Mucosa of stomach (tissue), 1 donor: ENCODE data around the gene WDR46.
"Not testable (repeated sequence)": the region's sequence is repeated elsewhere in the genome, so short reads cannot be mapped to it uniquely, and the experiment has no call there.

Source experiments
- H3K27me3 ChIP-seq: one replicate; pipeline ENCODE4 v1.7.0; 2013; ENCODE audit warnings: mild to moderate bottlenecking, low read length; ENCODE audit not compliant: control insufficient read depth, insufficient read depth
- H3K36me3 ChIP-seq: one replicate; pipeline ENCODE4 v1.7.0; 2013; ENCODE audit warnings: low read length; ENCODE audit not compliant: control insufficient read depth, insufficient read depth
- H3K4me1 ChIP-seq: one replicate; pipeline ENCODE4 v1.7.0; 2013; ENCODE audit warnings: mild to moderate bottlenecking, low read length; ENCODE audit not compliant: control insufficient read depth, insufficient read depth
- H3K4me3 ChIP-seq: one replicate; pipeline ENCODE4 v1.7.0; 2013; ENCODE audit warnings: low read length
- H3K9ac ChIP-seq: one replicate; pipeline ENCODE4 v1.7.0; 2013; ENCODE audit warnings: mild to moderate bottlenecking, low read length, moderate library complexity
- H3K9me3 ChIP-seq: one replicate; pipeline ENCODE4 v1.7.0; 2013; ENCODE audit warnings: mild to moderate bottlenecking, low read length, moderate library complexity; ENCODE audit not compliant: control insufficient read depth
- donor health status: Pancreatic carcinoma.

Gene WDR46

GRCh38 chr6:33277663-33278391 is 11.2 kb downstream of the WDR46 start:
- peaks cover 11% of the 10 kb centered on the region for H3K36me3 ChIP-seq
- H3K4me3 ChIP-seq: peak overlapping the region; percentile 44
- H3K27me3 ChIP-seq: no peaks in the 10 kb centered on the region
- H3K4me1 ChIP-seq: peaks cover 58% of the 10 kb centered on the region
- H3K9ac ChIP-seq: peak overlapping the region; percentile 88
- H3K9me3 ChIP-seq: no peaks in the 10 kb centered on the region

DNA sequence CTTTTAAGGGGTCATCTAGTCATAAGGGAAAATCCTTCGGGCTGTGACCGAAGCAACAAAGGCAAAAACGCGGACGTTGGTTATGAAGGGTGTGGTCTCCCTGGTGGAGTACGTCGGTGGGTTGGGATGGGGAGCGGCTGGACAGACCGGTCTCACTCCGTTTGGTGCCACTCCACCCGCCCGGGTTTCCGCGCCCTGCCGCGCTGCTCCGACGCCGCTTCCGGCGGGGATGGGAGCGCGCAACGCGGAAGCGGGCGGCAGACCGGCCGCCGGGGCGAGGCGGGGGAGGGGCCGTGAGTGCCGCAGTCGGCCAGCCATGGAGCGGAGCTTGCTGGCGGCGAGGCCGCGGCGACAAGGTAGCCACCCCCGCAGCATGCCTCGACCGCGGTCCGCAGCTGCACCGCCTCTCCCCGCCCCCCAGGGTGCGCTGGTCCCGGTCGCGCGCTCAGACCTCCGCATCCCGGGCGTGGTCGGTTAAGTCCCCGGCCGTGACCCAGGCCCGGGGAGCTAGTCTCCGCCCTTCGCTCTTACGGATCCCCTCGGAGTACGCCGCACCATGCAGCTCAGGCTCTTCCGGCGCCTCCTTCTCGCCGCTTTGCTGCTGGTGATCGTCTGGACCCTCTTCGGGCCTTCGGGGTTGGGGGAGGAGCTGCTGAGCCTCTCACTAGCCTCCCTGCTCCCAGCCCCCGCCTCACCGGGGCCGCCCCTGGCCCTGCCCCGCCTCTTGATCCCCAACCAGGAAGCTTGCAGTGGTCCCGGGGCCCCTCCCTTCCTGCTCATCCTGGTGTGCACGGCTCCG is 12.0 kb downstream of the WDR46 start, which contains the start of gene B3GALT4:
Gene B3GALT4, plus strand, starts transcription at position 260 of the 799 bp plus-strand sequence. Its CDS starts 297 bp downstream, at position 557.
- peaks cover 6% of the 10 kb centered on the region for H3K36me3 ChIP-seq
- H3K27me3 ChIP-seq: no peaks in the 10 kb centered on the region
- H3K4me3 ChIP-seq: peak within 1 kb of the TSS; percentile 44
- peaks cover 65% of the 10 kb centered on the region for H3K4me1 ChIP-seq
- peak within 1 kb of the TSS; percentile 88 for H3K9ac ChIP-seq
- H3K9me3 ChIP-seq: no peaks in the 10 kb centered on the region

- H3K36me3 ChIP-seq: peaks cover 6% of the 10 kb centered on the region
- H3K9ac ChIP-seq: peak overlapping the region; percentile 88
- H3K27me3 ChIP-seq: no peaks in the 10 kb centered on the region
- H3K4me1 ChIP-seq: peaks cover 65% of the 10 kb centered on the region
- H3K4me3 ChIP-seq: peak overlapping the region; percentile 29
- H3K9me3 ChIP-seq: no peaks in the 10 kb centered on the region
These were observed 12.5 kb downstream of the WDR46 start for GRCh38 chr6:33276581-33276863.

GRCh38 chr6:33275795-33276580 is 13.1 kb downstream of the WDR46 start:
- not testable (repeated sequence) for H3K36me3 ChIP-seq, H3K9me3 ChIP-seq, H3K27me3 ChIP-seq
- peak overlapping the region; percentile 29 for H3K4me3 ChIP-seq
- H3K9ac ChIP-seq: peak overlapping the region; percentile 88
- peaks cover 65% of the 10 kb centered on the region for H3K4me1 ChIP-seq

- peaks cover 60% of the 10 kb centered on the region for H3K4me1 ChIP-seq
- no peaks in the 10 kb centered on the region for H3K27me3 ChIP-seq
- peaks cover 6% of the 10 kb centered on the region for H3K36me3 ChIP-seq
- peak overlapping the region; percentile 42 for H3K9ac ChIP-seq
- H3K4me3 ChIP-seq: no peak overlapping the region
- H3K9me3 ChIP-seq: no peaks in the 10 kb centered on the region
These were observed 14.8 kb downstream of the WDR46 start for GRCh38 chr6:33273924-33274902.

GRCh38 chr6:33273129-33273923 is 15.7 kb downstream of the WDR46 start:
- Histone ChIP-seq H3K27me3 (no peaks in the 10 kb centered on the region), H3K9me3 (no peaks in the 10 kb centered on the region), H3K36me3 (peaks cover 10% of the 10 kb centered on the region), H3K9ac (peak overlapping the region; percentile 99), H3K4me3 (peak overlapping the region; percentile 97), H3K4me1 (peaks cover 51% of the 10 kb centered on the region)

DNA sequence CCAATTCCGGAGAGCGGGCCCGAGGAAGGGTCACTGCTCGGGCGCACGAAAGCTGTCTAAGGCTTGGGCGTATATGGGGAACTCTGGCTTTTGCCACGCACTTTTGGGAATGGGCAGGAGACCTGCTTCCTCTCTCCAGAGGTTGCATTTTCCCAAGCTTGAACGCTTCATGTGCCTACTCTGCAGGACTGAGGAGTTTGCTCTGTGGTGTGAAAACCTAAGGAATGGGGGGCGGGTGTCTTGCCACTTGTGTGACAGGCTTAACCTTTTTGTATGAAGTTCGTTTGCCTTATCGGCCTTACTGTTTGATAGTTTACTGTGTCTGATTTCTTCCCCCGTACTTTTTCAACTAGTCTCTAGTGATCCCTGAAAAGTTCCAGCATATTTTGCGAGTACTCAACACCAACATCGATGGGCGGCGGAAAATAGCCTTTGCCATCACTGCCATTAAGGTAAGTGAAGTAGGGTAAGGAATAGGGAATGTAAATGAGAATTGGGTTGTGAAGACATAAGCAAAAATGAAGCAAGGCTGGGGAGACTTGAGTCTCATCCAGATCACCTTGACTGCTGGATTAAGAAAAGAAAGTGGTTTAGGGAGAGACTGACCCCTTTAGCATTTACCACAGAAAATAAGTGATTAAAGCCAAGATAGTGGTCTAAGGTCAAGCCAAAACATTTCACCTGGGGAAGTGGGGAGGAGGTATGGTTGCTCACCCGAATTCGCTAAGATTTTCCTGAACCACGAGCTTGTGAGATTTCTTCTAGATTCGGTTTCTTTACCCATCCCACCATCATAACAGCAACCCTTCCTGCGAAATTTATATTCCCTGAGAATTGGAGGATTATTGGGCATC is 16.5 kb downstream of the WDR46 start:
- peaks cover 43% of the 10 kb centered on the region for H3K4me1 ChIP-seq
- peak overlapping the region; percentile 97 for H3K4me3 ChIP-seq
- H3K9ac ChIP-seq: peak overlapping the region; percentile 99
- H3K9me3 ChIP-seq: no peaks in the 10 kb centered on the region
- H3K36me3 ChIP-seq: peaks cover 13% of the 10 kb centered on the region
- no peaks in the 10 kb centered on the region for H3K27me3 ChIP-seq

DNA sequence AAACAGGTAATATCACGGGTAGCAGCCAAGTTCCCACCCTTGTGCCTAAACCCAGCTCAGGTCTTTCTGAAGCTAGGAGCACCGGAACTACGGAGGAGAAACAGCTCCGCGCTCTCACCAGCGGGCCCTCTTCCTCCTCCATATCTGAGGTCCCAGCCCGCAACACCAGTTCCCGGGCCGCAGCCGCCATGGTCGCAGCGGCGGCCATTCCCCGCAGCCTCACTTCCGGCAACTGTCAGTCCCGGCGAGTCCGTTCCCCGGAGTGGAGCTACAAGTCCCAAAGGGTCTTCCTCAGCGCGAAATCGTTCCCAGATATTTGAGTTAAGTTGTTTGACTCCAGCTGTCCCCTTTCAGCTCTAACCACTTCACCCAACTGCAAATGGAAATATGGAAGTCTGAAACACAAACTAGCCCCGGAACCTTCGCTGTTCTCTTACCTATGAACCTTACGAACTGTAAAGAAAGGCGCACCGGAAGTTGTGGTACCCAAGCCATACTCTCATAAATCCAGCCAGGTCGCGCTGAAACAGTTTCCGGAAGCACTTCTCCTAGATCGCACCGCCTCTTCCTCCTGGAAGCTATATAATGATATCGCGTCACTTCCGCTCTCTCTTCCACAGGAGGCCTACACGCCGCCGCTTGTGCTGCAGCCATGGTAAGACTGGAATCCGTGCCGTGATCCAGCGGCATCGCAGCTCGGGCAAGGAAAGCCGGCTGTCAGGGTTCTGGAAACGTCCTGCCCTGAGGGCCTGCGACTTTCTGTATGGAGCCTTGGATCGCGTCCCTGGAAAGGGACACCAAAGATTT is 17.4 kb downstream of the WDR46 start, which contains the start of the genes RPS18 and VPS52:
Gene RPS18, plus strand, starts transcription at position 608 of the 807 bp plus-strand sequence. Its CDS starts 45 bp downstream, at position 653.
Gene VPS52, minus strand, starts transcription at position 409 of the 807 bp plus-strand sequence. Its CDS starts 201 bp downstream, at position 208.
- peaks cover 41% of the 10 kb centered on the region for H3K4me1 ChIP-seq
- no peaks in the 10 kb centered on the region for H3K27me3 ChIP-seq
- H3K9ac ChIP-seq: peak within 1 kb of the TSS; percentile 99
- H3K36me3 ChIP-seq: peaks cover 21% of the 10 kb centered on the region
- peak within 1 kb of the TSS; percentile 97 for H3K4me3 ChIP-seq
- no peaks in the 10 kb centered on the region for H3K9me3 ChIP-seq

DNA sequence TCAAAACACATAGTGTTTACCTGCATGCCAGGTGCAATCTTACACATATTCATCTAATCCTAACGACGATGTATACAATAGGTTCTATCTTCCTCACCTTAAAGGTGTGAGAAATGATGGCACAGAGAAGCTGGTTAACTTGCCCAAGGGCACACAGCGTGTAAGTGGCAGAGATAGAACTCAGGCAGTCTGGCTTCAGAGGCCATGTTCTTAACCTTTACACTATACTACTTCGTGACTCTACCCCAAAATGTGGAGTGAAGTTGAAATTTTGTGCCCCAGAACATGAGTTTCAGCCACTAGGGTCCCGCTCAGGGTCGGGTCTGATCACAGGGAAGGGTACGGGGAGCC is 17.9 kb downstream of the WDR46 start:
- Histone ChIP-seq H3K4me3 (peak overlapping the region; percentile 97), H3K27me3 (no peaks in the 10 kb centered on the region), H3K9me3 (no peaks in the 10 kb centered on the region), H3K4me1 (peaks cover 35% of the 10 kb centered on the region), H3K9ac (peak overlapping the region; percentile 99), H3K36me3 (peaks cover 17% of the 10 kb centered on the region)
